GM12891 (cell line): Measurements from ENCODE around the gene FBXO9.

Experiments
- PAX5 ChIP-seq: IDR thresholded peaks from 2 replicates; pipeline ENCODE4 v1.6.1; 2011; ENCODE audit warnings: low read length, moderate library complexity, mild to moderate bottlenecking; ENCODE audit not compliant: insufficient read depth, severe bottlenecking
- POLR2A ChIP-seq: IDR thresholded peaks from 2 replicates; pipeline ENCODE4 v1.6.1; 2011; ENCODE audit warnings: low read depth, low read length, control low read depth
- POLR2AphosphoS5 ChIP-seq: IDR thresholded peaks from 2 replicates; pipeline ENCODE4 v1.6.1; 2011; ENCODE audit warnings: low read depth, low read length, control low read depth
- POU2F2 ChIP-seq: IDR thresholded peaks from 2 replicates; pipeline ENCODE4 v1.6.1; 2011; ENCODE audit warnings: low read depth, mild to moderate bottlenecking, control low read depth, low read length, moderate library complexity
- SPI1 ChIP-seq: IDR thresholded peaks from 2 replicates; pipeline ENCODE4 v1.6.1; 2011; ENCODE audit warnings: low read depth, low read length, control low read depth
- TAF1 ChIP-seq: IDR thresholded peaks from 2 replicates; pipeline ENCODE4 v1.6.1; 2011; ENCODE audit warnings: low read depth, low read length, control low read depth

DNA sequence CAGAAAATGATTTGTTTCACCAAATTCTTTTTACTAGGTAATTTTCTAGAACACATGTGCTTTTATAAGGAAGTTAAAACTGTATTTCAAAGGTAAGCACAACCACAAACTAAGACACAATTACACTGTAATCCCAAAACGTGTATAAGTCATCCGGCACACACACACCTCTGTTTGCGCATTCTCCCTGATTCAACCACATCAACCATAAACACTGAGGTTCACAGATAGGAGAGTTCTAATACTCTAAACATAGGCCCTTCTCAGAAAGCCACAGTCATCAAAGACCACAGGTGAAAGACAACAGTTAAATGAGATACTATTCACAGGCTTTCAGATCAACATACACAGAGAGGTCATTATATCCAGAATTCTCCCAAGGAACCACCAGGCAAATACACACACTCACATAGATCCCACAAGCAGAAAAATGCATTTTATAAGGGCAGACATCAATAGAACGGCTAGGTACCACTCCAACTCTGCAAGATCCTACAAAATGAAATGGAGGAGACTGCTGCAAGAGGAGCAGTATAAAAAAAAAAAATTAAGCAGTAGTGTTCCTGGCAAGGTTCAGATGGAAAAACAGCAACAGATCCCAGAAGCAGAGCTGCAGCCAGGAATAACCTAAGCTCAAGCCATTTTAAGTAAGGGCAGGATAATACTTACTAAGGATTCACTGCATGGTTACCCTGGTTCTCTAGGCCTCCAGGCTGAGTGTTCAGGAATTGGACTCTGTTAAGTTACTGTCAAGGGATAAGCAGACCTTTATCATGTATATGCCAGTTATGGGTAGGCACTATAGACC is 6.6 kb upstream of the FBXO9 start:
- no peak for TF ChIP-seq POLR2A
- no peak for TF ChIP-seq POLR2AphosphoS5
- TF ChIP-seq TAF1: no peak
- TF ChIP-seq SPI1: no peak
- TF ChIP-seq PAX5: no peak
- TF ChIP-seq POU2F2: no peak
